GM21528 (cell line): Measurements from ENCODE around the gene GAB2.
"Not testable (repeated sequence)": the region's sequence is repeated elsewhere in the genome, so short reads cannot be mapped to it uniquely, and the experiment has no call there.

Experiments used
- ATAC-seq: cut with Tn5 transposase; IDR thresholded peaks from one replicate; pipeline ENCODE4 v1.9.1; 2021; ENCODE audit warnings: mild to moderate bottlenecking, moderate library complexity; ENCODE audit not compliant: unreplicated experiment, low FRiP score

The GAB2 gene

GRCh38 chr11:78196661-78197091, 220.9 kb downstream of the GAB2 start:
- no peak for ATAC-seq

GRCh38 chr11:78195917-78196560, 221.6 kb downstream of the GAB2 start:
- no peak for ATAC-seq

- ATAC-seq, result no peak
Observed at GRCh38 chr11:78194490-78194889, 223.1 kb downstream of the GAB2 start.

- ATAC-seq, result no peak
Observed at GRCh38 chr11:78193806-78194205, 223.8 kb downstream of the GAB2 start.

- ATAC-seq, result no peak
Observed at GRCh38 chr11:78192911-78193351, 224.7 kb downstream of the GAB2 start.

GRCh38 chr11:78192223-78192719, 225.3 kb downstream of the GAB2 start:
- ATAC-seq, result no peak

- ATAC-seq, result no peak
Observed at GRCh38 chr11:78190871-78191538, 226.6 kb downstream of the GAB2 start.

GRCh38 chr11:78190374-78190773, 227.2 kb downstream of the GAB2 start:
- ATAC-seq, result no peak

GRCh38 chr11:78189851-78190250, 227.8 kb downstream of the GAB2 start:
- no peak for ATAC-seq

- ATAC-seq, result no peak
Observed at GRCh38 chr11:78189174-78189724, 228.4 kb downstream of the GAB2 start.

- ATAC-seq, result peak; percentile 95
Observed at GRCh38 chr11:78188286-78189173, 229.1 kb downstream of the GAB2 start, which contains the start of the genes KCTD21 and USP35. TSS of gene KCTD21 (minus strand) at chr11:78188626. CDS start at chr11:78174554, 14,072 bp downstream. TSS of gene USP35 (plus strand) at chr11:78188919. CDS start at chr11:78196246, 7,327 bp downstream.

GRCh38 chr11:78187366-78188285, 230.0 kb downstream of the GAB2 start:
- ATAC-seq, result peak; percentile 30

GRCh38 chr11:78181185-78181584, 236.4 kb downstream of the GAB2 start:
- ATAC-seq, result no peak

GRCh38 chr11:78180751-78181150, 236.9 kb downstream of the GAB2 start:
- ATAC-seq, result no peak

GRCh38 chr11:78179459-78180071, 238.1 kb downstream of the GAB2 start:
- no peak for ATAC-seq

GRCh38 chr11:78177216-78177615, 240.4 kb downstream of the GAB2 start:
- no peak for ATAC-seq

- ATAC-seq, result no peak
Observed at GRCh38 chr11:78176605-78177141, 240.9 kb downstream of the GAB2 start.

- not testable (repeated sequence) for ATAC-seq
Observed at GRCh38 chr11:78175862-78176261, 241.8 kb downstream of the GAB2 start.

- no peak for ATAC-seq
Observed at GRCh38 chr11:78171951-78172350, 245.7 kb downstream of the GAB2 start.
